MV-4-11 (cell line): ENCODE data around the gene ZNF606.
"Not testable (repeated sequence)": the region's sequence is repeated elsewhere in the genome, so short reads cannot be mapped to it uniquely, and the experiment has no call there.

Source experiments
- DNase-seq: peaks from one replicate; lab custom pipeline; 2025; lab: John Stamatoyannopoulos, UW

ZNF606 gene

GRCh38 chr19:58009666-58010301 lies 7.2 kb upstream of the ZNF606 start:
- DNase-seq = peak; percentile 37

GRCh38 chr19:58009301-58009665 lies 6.7 kb upstream of the ZNF606 start:
- no peak for DNase-seq

GRCh38 chr19:58008877-58009276 lies 6.3 kb upstream of the ZNF606 start:
- not testable (repeated sequence) for DNase-seq

- no peak for DNase-seq
These were observed 4.7 kb upstream of the ZNF606 start for GRCh38 chr19:58007285-58007684.

GRCh38 chr19:58003174-58003828 lies 681 bp upstream of the ZNF606 start:
- DNase-seq = no peak

GRCh38 chr19:58001895-58002369 lies 688 bp downstream of the ZNF606 start:
- DNase-seq = no peak

- DNase-seq = no peak
These were observed 1.9 kb downstream of the ZNF606 start for GRCh38 chr19:58000677-58001076.

GRCh38 chr19:57992841-57993240 lies 9.8 kb downstream of the ZNF606 start:
- no peak for DNase-seq

GRCh38 chr19:57978586-57979289 lies 23.9 kb downstream of the ZNF606 start:
- no peak for DNase-seq

GRCh38 chr19:57974434-57974833 lies 28.2 kb downstream of the ZNF606 start, which contains the start of gene C19orf18:
Gene C19orf18, minus strand, starts transcription at chr19:57974534. Its CDS starts 102 bp downstream, at chr19:57974432.
- no peak for DNase-seq

GRCh38 chr19:57964761-57965160 lies 37.9 kb downstream of the ZNF606 start:
- DNase-seq = no peak

- no peak for DNase-seq
These were observed 40.8 kb downstream of the ZNF606 start for GRCh38 chr19:57961785-57962184.

- no peak for DNase-seq
These were observed 47.6 kb downstream of the ZNF606 start for GRCh38 chr19:57954996-57955395.

GRCh38 chr19:57949702-57950101 lies 52.9 kb downstream of the ZNF606 start:
- no peak for DNase-seq

- DNase-seq = no peak
These were observed 53.3 kb downstream of the ZNF606 start for GRCh38 chr19:57949296-57949695.

GRCh38 chr19:57947419-57948134 lies 55.0 kb downstream of the ZNF606 start, which contains the start of gene ZNF256:
Gene ZNF256, minus strand, starts transcription at chr19:57947706. Its CDS starts 232 bp downstream, at chr19:57947474.
- DNase-seq = peak; percentile 95

GRCh38 chr19:57947088-57947418 lies 55.6 kb downstream of the ZNF606 start:
- DNase-seq = no peak

GRCh38 chr19:57946316-57946715 lies 56.3 kb downstream of the ZNF606 start:
- DNase-seq = peak; percentile 26

GRCh38 chr19:57941593-57941992 lies 61.0 kb downstream of the ZNF606 start:
- DNase-seq = no peak

GRCh38 chr19:57935731-57936130 lies 66.9 kb downstream of the ZNF606 start:
- no peak for DNase-seq

GRCh38 chr19:57934820-57935665 lies 67.6 kb downstream of the ZNF606 start, which contains the start of gene ZNF418:
Gene ZNF418, minus strand, starts transcription at chr19:57935402. Its CDS starts 1,580 bp downstream, at chr19:57933822.
- no peak for DNase-seq
